Measurements from ENCODE around the gene EIF3F. TPM values are rescaled to one million over a fixed set of nuclear protein-coding genes. Genes with fewer than 3 reads are reported as not detected.
"Not testable (repeated sequence)": the region's sequence is repeated elsewhere in the genome, so short reads cannot be mapped to it uniquely, and the experiment has no call there.

The EIF3F gene
- total RNA-seq, 1 experiment from 2014 or later: 309 TPM

DNA sequence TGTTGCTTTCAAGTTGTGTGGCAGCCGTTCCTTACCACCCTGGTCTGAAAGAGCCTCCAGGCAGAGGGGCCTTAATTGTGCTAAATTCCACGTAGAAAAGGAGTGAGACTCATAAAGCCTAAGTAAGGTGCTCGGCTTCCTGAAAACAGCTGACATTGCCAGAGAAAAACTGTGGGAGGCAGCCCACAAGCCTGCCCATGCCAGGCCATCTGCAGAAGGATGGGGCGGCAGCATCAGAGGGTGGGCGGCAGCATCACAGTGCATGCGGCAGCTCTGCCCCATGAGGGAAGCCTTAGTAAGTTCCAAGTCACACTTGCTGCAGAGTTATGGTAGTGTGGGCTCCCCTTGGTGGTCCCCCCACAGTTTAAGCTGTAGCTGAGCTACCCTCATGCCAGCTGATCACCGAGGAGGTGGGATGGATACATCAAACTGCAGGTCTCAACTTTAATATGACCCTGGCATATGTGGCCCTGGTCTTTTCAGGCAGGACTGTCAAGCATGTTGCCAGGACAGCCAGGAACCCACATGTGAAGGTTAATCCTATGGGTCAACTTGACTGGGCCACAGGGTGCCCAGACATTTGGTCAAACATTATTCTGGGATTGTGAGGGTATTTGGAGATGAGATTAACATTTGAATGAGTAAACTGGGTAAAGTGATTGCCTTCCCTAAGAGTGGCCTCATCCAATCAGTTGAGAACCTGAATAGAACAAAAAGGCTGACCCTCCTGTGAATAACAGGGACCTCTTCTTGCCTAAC, 3.1 kb upstream of the EIF3F start:
- ChIA-PET POLR2A (no interaction called here), CTCF (interaction anchor here (0.7 to 6.1 kb wide), 3 partner anchors 74 to 91 kb away, joined by 4 to 260 read pairs (median 98); no protein-coding TSS in a partner anchor)
- Mint-ChIP-seq H3K4me3 (ENCODE audit: unreplicated experiment) (no peak overlapping the region), H3K27me3 (ENCODE audit: insufficient read depth, unreplicated experiment) (no peaks in the 10 kb centered on the region), H3K27ac (ENCODE audit: low read depth, unreplicated experiment) (no peak overlapping the region), H3K9me3 (ENCODE audit: unreplicated experiment) (no peaks in the 10 kb centered on the region), H3K4me1 (ENCODE audit: insufficient read depth, unreplicated experiment) (peaks cover 14% of the 10 kb centered on the region), H3K36me3 (ENCODE audit: insufficient read depth, unreplicated experiment) (peaks cover 5% of the 10 kb centered on the region)
- intact Hi-C loops (cut with micrococcal nuclease): no loop called here
- no peak for TF ChIP-seq CTCF (IDR thresholded peaks at IDR 0.05; ENCODE audit: unreplicated experiment)
- DNase-seq (ENCODE audit: unreplicated experiment): no peak
- no TSS peak for BruUV-seq (replicated peaks)

DNA sequence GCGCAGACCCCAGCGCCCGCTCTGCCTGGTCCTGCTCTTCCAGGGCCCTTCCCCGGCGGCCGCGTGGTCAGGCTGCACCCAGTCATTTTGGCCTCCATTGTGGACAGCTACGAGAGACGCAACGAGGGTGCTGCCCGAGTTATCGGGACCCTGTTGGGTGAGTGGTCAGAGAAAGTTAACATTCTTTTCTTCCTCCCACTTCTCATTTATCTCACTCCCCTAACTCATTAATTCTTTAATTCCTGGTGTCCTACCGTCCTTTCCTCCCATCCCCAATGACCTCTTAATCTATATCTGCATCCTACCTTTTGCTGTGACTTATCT, 385 bp downstream of the EIF3F start:
- POLR2A ChIA-PET: interaction anchor here (0.6 to 2.3 kb wide), 9 partner anchors 9 to 897 kb away, joined by 3 to 36 read pairs (median 3); no protein-coding TSS in a partner anchor
- intact Hi-C loops (cut with micrococcal nuclease): loop anchor here (1.0 to 5.0 kb wide), 5 partner anchors 82 to 890 kb away; no protein-coding TSS in a partner anchor
- peaks cover 28% of the 10 kb centered on the region for H3K36me3 Mint-ChIP-seq (ENCODE audit: insufficient read depth, unreplicated experiment)
- H3K27me3 Mint-ChIP-seq (ENCODE audit: insufficient read depth, unreplicated experiment); H3K9me3 Mint-ChIP-seq (ENCODE audit: unreplicated experiment); DNase-seq (ENCODE audit: unreplicated experiment); BruUV-seq (replicated peaks): not testable (repeated sequence)
- H3K4me3 Mint-ChIP-seq (ENCODE audit: unreplicated experiment): peak overlapping the region; percentile 92
- peaks cover 24% of the 10 kb centered on the region for H3K4me1 Mint-ChIP-seq (ENCODE audit: insufficient read depth, unreplicated experiment)
- H3K27ac Mint-ChIP-seq (ENCODE audit: low read depth, unreplicated experiment): peak overlapping the region; percentile 82
- CTCF ChIA-PET: interaction anchor here (0.5 to 6.1 kb wide), 50 partner anchors 8 to 976 kb away, joined by 3 to 260 read pairs (median 4); no protein-coding TSS in a partner anchor

DNA sequence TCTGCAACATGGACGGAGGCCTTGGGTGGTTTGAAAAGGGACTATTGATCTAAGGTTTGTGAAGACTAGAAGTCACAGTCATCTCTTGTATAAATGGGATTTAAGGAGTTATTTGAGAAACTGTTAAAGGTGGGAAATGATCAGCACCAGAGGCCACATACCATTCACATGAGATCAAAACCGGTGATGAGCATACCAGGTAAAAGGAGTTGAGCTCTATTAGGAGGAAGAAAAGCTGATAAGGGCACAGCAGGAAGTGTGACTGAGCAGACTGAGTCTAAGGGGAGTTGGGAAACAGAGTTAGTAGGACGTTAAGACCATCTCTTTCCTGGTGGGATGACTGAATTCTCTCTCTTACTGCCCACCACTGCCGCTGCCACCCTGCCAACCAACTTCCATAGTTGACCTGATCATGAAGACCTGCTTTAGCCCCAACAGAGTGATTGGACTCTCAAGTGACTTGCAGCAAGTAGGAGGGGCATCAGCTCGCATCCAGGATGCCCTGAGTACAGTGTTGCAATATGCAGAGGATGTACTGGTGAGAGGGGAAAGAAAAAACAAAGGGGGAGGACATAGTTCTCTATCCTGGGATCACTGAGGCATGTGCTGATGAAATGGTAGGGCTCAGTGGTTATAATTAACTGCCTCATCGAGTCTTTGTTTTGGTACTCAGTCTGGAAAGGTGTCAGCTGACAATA, 7.6 kb downstream of the EIF3F start:
- no peak for TF ChIP-seq CTCF (IDR thresholded peaks at IDR 0.05; ENCODE audit: unreplicated experiment)
- BruUV-seq (replicated peaks): no TSS peak
- no peak for DNase-seq (ENCODE audit: unreplicated experiment)
- Mint-ChIP-seq H3K9me3 (ENCODE audit: unreplicated experiment) (no peaks in the 10 kb centered on the region), H3K4me3 (ENCODE audit: unreplicated experiment) (no peak overlapping the region), H3K36me3 (ENCODE audit: insufficient read depth, unreplicated experiment) (peaks cover 84% of the 10 kb centered on the region), H3K4me1 (ENCODE audit: insufficient read depth, unreplicated experiment) (peaks cover 6% of the 10 kb centered on the region), H3K27ac (ENCODE audit: low read depth, unreplicated experiment) (no peak overlapping the region), H3K27me3 (ENCODE audit: insufficient read depth, unreplicated experiment) (no peaks in the 10 kb centered on the region)
- intact Hi-C loops (cut with micrococcal nuclease): no loop called here
- POLR2A ChIA-PET: no interaction called here
- CTCF ChIA-PET: interaction anchor here (0.7 to 3.0 kb wide), 7 partner anchors 8 to 105 kb away, joined by 3 to 13 read pairs (median 6); partner anchors contain the start of gene EIF3F

- ChIA-PET CTCF (interaction anchor here (16.2 kb wide), 1 partner anchor 94 kb away, joined by 675 read pairs; no protein-coding TSS in a partner anchor), POLR2A (no interaction called here)
- Mint-ChIP-seq H3K36me3 (ENCODE audit: insufficient read depth, unreplicated experiment) (peaks cover 52% of the 10 kb centered on the region), H3K27ac (ENCODE audit: low read depth, unreplicated experiment) (no peak overlapping the region), H3K4me1 (ENCODE audit: insufficient read depth, unreplicated experiment) (no peaks in the 10 kb centered on the region), H3K27me3 (ENCODE audit: insufficient read depth, unreplicated experiment) (no peaks in the 10 kb centered on the region), H3K9me3 (ENCODE audit: unreplicated experiment) (no peaks in the 10 kb centered on the region), H3K4me3 (ENCODE audit: unreplicated experiment) (no peak overlapping the region)
- TF ChIP-seq CTCF (IDR thresholded peaks at IDR 0.05; ENCODE audit: unreplicated experiment): no peak
- intact Hi-C loops (cut with micrococcal nuclease): loop anchor here (10.0 kb wide), 1 partner anchor 565 kb away; no protein-coding TSS in a partner anchor
- no peak for DNase-seq (ENCODE audit: unreplicated experiment)
- no TSS peak for BruUV-seq (replicated peaks)
These were observed 12.7 kb downstream of the EIF3F start for GRCh38 chr11:7999795-8000194.

All from MCF 10A (cell line).